Effector memory CD4-positive, alpha-beta T cell (primary cell): Measurements from ENCODE around the gene HLA-B.
"Not testable (repeated sequence)": the region's sequence is repeated elsewhere in the genome, so short reads cannot be mapped to it uniquely, and the experiment has no call there.

ENCODE experiments used
- DNase-seq, 3 donors: peaks; one replicate each; pipeline ENCODE4 v3.0.0-alpha.2; 2020
- H3K27ac ChIP-seq: 2 replicates; pipeline ENCODE4 v1.7.0; 2013; ENCODE audit warnings: mild to moderate bottlenecking, low read length, moderate library complexity; ENCODE audit not compliant: insufficient read depth, poor library complexity, severe bottlenecking
- H3K27me3 ChIP-seq: replicated peaks from 2 replicates; pipeline ENCODE4 v1.7.0; 2013; ENCODE audit warnings: mild to moderate bottlenecking, low read length; ENCODE audit not compliant: insufficient read depth, control insufficient read depth, poor library complexity, severe bottlenecking
- H3K36me3 ChIP-seq: 2 replicates; pipeline ENCODE4 v1.7.0; 2013; ENCODE audit warnings: mild to moderate bottlenecking, low read length, moderate library complexity; ENCODE audit not compliant: control insufficient read depth, insufficient read depth
- H3K4me1 ChIP-seq: 2 replicates; pipeline ENCODE4 v1.7.0; 2013; ENCODE audit warnings: low read length, mild to moderate bottlenecking; ENCODE audit not compliant: control insufficient read depth, insufficient read depth, poor library complexity, severe bottlenecking
- H3K4me3 ChIP-seq: 2 replicates; pipeline ENCODE4 v1.7.0; 2013; ENCODE audit warnings: low read length, low read depth, mild to moderate bottlenecking; ENCODE audit not compliant: insufficient read depth, poor library complexity, severe bottlenecking
- H3K9me3 ChIP-seq: 2 replicates; pipeline ENCODE4 v1.7.0; 2013; ENCODE audit warnings: mild to moderate bottlenecking, low read length, moderate library complexity; ENCODE audit not compliant: control insufficient read depth

The HLA-B gene

DNA sequence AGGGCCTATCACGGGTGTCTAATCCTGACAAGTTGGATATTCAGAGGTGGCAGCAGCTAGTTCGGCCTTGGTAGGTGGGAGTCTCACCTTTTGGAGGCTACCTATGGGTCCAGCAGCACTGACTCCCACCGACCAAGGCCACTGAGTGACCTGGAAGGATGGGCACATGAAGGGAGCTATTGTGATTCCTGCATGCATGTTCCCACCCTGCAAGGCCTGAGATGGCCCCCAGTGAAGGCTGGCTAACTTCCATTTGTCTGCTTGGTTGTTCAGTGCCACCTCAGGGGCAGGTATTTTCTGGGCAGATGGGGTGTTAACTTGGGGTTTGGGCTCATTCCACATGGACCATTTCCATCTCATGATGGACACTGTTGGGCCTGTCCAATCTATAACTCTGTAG lies 28.1 kb upstream of the HLA-B start:
- no peaks in the 10 kb centered on the region for H3K27me3 ChIP-seq
- no peaks in the 10 kb centered on the region for H3K4me1 ChIP-seq
- no peaks in the 10 kb centered on the region for H3K36me3 ChIP-seq
- no peak for DNase-seq
- no peak overlapping the region for H3K27ac ChIP-seq
- no peak overlapping the region for H3K4me3 ChIP-seq
- no peaks in the 10 kb centered on the region for H3K9me3 ChIP-seq

DNA sequence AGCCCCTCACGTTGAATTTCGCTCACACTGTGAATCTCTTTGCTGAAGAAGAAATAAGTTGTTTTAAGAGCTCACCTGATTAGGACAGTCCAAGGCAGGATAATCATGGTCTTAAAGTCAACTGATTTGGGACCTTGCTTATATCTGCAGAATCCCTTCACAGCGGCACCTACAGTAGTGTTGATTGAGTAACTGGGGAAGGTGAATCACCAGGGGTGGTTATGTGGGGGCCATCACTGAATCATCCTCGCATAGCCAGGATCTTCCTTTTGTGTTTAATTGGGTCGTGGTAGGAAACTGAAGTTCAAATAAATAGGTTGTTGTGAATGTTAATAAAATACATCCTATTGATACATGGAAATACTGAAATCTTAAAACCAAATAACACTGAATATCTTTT lies 26.2 kb upstream of the HLA-B start:
- H3K4me3 ChIP-seq = no peak overlapping the region
- no peaks in the 10 kb centered on the region for H3K36me3 ChIP-seq
- H3K27me3 ChIP-seq = peaks cover 4% of the 10 kb centered on the region
- H3K27ac ChIP-seq = no peak overlapping the region
- DNase-seq = no peak
- no peaks in the 10 kb centered on the region for H3K9me3 ChIP-seq
- H3K4me1 ChIP-seq = no peaks in the 10 kb centered on the region

DNA sequence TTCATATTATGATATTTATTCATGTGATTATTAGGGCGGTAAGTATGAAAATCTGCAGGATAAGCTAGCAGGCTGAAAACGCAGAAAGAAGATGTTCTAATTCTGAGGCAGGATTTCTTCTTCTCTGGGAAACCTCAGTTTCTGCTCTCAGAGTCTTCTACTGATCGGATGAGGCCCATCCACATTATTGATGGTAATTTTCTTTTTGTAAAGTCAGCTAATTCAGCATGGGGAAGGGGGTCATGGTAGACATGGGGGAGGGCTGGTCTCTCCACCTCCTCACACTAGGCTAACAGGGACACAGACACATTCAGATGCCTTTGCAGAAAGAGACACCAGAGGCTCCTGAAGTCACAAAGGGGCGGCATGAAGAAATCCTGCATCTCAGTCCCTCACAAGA lies 24.7 kb upstream of the HLA-B start:
- peaks cover 9% of the 10 kb centered on the region for H3K27me3 ChIP-seq
- H3K27ac ChIP-seq = no peak overlapping the region
- no peaks in the 10 kb centered on the region for H3K36me3 ChIP-seq

DNA sequence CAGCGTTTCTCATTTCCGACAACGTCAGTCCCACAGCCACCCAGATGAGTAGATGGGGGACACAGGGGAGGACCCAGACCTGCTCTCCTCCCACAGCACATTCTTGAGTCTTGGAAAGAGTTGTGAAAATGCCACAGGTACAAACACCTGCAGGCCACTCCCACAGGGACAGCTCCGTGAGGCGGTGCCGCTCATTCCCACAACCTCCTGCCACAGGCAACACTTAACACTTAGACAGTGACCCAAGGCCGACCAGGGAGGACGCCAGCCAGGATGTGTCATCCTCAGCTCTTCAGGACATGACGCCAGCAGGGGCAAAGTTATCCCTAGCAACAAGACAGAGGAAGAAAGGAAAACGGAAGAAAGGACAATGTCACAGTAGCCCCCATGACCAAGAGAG lies 22.9 kb upstream of the HLA-B start:
- DNase-seq = no peak
- no peaks in the 10 kb centered on the region for H3K4me1 ChIP-seq
- no peaks in the 10 kb centered on the region for H3K36me3 ChIP-seq
- H3K27me3 ChIP-seq = peaks cover 10% of the 10 kb centered on the region
- no peak overlapping the region for H3K27ac ChIP-seq
- H3K4me3 ChIP-seq = no peak overlapping the region
- no peaks in the 10 kb centered on the region for H3K9me3 ChIP-seq

More for the DNA sequence above, 24.7 kb upstream of the HLA-B start:
- no peaks in the 10 kb centered on the region for H3K4me1 ChIP-seq
- H3K4me3 ChIP-seq = no peak overlapping the region
- DNase-seq = no peak
- H3K9me3 ChIP-seq = no peaks in the 10 kb centered on the region

DNA sequence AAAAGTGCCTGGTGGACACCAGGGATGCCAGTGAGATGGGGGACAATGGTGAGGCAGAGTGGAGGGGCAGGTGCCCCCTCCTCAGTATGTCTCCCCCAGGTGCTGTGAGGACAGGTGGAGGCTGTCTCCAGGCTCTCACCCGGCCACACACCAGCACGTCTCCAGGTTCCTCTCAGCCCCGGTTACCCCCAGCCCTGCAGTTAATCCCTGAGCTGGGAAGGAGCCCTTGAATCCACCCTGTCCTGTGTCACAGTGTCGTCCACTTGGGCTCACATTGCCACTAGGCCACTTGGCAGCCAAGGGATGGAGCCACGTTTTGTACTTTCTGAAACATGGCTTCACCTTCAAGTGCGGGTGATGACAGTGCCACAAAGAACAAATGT lies 21.7 kb upstream of the HLA-B start:
- DNase-seq = no peak
- H3K4me3 ChIP-seq = no peak overlapping the region
- H3K27ac ChIP-seq = no peak overlapping the region
- H3K4me1 ChIP-seq = no peaks in the 10 kb centered on the region
- peaks cover 10% of the 10 kb centered on the region for H3K27me3 ChIP-seq
- no peaks in the 10 kb centered on the region for H3K36me3 ChIP-seq
- no peaks in the 10 kb centered on the region for H3K9me3 ChIP-seq

DNA sequence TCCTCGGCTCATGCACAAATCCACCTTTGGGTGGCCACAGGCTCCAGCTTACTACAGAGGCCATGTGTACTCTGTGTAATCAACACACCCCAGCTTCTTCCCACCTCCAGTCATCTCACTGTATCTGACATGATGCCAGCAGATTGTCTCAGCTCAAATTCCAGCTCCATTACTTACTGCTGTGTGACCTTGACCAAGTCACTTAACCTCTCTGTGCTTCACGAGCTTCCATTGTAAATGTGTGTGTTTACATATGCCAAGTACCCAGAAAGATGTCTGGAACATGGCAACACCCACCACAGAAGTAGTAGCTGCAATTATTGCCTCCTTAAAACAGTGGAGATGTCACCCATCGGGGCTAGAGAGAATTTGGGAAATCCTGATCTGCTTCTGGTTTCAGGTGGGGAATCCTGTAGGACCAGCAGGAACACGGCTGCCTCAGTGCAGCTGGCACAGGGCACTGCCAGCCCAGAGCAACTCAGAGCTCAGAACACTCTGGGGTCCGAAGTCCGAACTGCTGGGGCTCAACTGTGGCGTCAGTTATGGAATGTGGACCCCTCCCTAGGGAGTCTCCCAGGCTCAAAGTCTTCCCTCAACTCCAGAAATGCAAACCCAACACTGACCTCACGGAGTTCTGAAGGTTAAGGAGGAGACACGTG lies 21.2 kb upstream of the HLA-B start:
- DNase-seq = no peak
- Histone ChIP-seq H3K4me1 (no peaks in the 10 kb centered on the region), H3K27me3 (peaks cover 10% of the 10 kb centered on the region)

DNA sequence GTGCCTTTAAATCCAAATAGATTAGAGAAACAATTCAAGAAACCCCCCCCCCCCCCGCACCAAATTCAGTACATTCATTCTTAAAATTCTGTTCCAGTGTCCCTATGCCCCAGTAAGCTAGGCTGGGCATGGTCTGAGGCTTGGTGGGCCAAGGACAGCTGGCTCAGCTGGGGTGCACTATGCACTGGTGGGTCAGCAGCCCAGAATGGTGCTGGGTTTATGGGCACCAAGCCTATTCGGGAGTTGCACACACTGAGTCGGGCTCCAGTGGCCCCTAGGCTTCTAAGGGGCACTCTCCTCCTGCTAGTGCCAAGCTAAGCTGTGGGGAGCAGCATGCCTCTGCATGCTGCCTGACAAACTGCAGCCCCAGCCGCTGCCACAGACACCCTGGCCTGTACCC lies 20.1 kb upstream of the HLA-B start:
- no peak overlapping the region for H3K27ac ChIP-seq
- H3K27me3 ChIP-seq = peaks cover 10% of the 10 kb centered on the region
- no peaks in the 10 kb centered on the region for H3K36me3 ChIP-seq
- no peak overlapping the region for H3K4me3 ChIP-seq
- no peak for DNase-seq
- no peaks in the 10 kb centered on the region for H3K4me1 ChIP-seq
- no peaks in the 10 kb centered on the region for H3K9me3 ChIP-seq

More for the DNA sequence above, 21.2 kb upstream of the HLA-B start:
- Histone ChIP-seq H3K27ac (no peak overlapping the region), H3K9me3 (no peaks in the 10 kb centered on the region), H3K36me3 (no peaks in the 10 kb centered on the region), H3K4me3 (no peak overlapping the region)

DNA sequence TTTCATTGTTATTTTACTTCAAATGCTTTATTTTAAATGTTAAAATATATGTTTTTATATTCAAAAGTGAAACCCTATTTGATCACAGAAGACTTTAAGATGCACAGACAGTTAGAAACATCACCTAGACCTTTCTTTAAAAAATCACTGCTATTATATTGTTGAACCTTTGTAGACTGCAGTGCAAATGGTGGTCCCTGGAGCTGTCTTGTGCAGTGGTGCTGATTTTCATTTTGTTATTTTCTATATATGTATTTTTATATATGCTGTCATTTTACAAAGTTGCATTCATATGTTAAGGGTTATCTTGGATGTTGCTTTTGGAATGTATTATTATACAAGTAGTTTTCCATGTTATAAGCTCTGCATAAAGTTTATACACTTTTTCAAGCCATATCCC lies 18.7 kb upstream of the HLA-B start:
- Histone ChIP-seq H3K4me1 (no peaks in the 10 kb centered on the region), H3K27me3 (peaks cover 10% of the 10 kb centered on the region), H3K4me3 (no peak overlapping the region), H3K27ac (no peak overlapping the region), H3K9me3 (no peaks in the 10 kb centered on the region), H3K36me3 (no peaks in the 10 kb centered on the region)
- DNase-seq = no peak

DNA sequence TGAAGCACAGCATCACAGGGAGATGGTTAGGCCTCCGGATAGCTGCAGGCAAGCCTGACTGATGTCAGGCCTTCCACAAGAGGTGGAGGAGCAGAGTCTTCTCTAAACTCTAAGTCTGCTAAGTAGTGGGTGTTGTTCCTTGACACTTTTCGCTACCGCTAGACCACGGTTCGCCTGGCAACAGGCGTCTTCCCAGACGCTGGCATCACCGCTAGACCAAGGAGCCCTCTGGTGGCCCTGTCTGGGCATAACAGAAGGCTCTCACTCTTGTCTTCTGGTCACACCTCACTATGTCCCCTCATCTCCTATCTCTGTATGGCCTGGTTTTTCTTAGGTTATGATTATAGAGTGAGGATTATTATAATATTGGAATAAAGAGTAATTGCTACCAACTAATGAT lies 17.1 kb upstream of the HLA-B start:
- not testable (repeated sequence) for H3K4me3 ChIP-seq, H3K27me3 ChIP-seq
- DNase-seq = peak in 1 of 3 donors; percentile 33

DNA sequence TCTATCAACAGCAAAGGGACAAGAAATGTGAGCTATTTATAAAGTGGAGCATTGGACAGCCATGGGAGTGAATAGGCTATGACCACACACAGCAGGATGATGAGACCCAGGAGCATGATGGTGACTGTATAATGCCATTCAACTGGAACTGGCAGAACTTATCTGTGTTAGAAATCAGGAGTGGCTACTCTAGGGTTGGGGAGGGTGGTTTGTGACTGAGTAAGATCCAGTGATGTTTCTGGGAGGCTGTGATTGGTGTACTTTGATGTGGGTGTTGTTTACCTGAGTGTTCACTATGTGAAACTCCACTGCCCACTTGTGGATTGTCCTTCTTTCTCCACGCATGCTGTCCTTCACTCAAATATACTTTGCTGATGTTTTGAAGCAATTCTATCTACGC lies 11.5 kb upstream of the HLA-B start:
- Histone ChIP-seq H3K27me3 (no peaks in the 10 kb centered on the region), H3K36me3 (no peaks in the 10 kb centered on the region), H3K4me1 (peaks cover 3% of the 10 kb centered on the region), H3K9me3 (no peaks in the 10 kb centered on the region), H3K4me3 (no peak overlapping the region), H3K27ac (no peak overlapping the region)
- no peak for DNase-seq

More for the DNA sequence above, 17.1 kb upstream of the HLA-B start:
- H3K9me3 ChIP-seq, H3K4me1 ChIP-seq, H3K27ac ChIP-seq, H3K36me3 ChIP-seq: not testable (repeated sequence)
